ENCODE results near the gene EIPR1. TPM values are rescaled to one million over a fixed set of nuclear protein-coding genes. Genes with fewer than 3 reads are reported as not detected.

The EIPR1 gene
- total RNA-seq, 1 experiment from 2014 or later: 22.8 TPM

DNA sequence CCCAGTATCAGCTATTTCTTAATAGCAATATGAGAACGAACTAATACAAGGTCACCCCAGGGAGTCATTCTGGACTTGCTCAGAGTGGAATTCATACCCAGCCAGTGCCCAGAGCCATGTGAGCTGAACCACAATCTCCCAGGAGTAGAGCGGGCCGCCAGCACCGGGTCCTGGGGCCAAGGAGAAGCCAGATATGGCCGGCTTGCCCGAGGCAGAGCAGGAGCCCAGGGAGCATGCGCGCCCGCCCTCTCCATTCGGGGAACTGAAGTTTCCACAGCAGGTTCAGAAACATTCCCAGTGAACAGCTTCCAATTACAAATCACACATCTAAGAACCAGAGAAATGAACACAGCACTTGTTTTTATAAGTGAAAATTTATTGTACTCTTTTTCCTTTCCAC is 37.5 kb downstream of the EIPR1 start:
- H3K27me3 Mint-ChIP-seq (ENCODE audit: low read depth): no peaks in the 10 kb centered on the region
- TF ChIP-seq HMGXB4 (CRISPR knock-in tag; IDR thresholded peaks at IDR 0.05) (no peak), SMAD3 (CRISPR knock-in tag; IDR thresholded peaks at IDR 0.05; ENCODE audit: borderline replicate concordance) (no peak), IRF1 (CRISPR knock-in tag; IDR thresholded peaks at IDR 0.05) (no peak), ZNF232 (CRISPR knock-in tag; IDR thresholded peaks at IDR 0.05) (no peak), SMAD4 (CRISPR knock-in tag; IDR thresholded peaks at IDR 0.05) (no peak), ATF6 (CRISPR knock-in tag; IDR thresholded peaks at IDR 0.05) (no peak), ELF4 (CRISPR knock-in tag; IDR thresholded peaks at IDR 0.05; ENCODE audit: low read depth) (no peak)
- TF ChIP-seq, protein P1, sequence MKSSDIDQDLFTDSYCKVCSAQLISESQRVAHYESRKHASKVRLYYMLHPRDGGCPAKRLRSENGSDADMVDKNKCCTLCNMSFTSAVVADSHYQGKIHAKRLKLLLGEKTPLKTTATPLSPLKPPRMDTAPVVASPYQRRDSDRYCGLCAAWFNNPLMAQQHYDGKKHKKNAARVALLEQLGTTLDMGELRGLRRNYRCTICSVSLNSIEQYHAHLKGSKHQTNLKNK (CRISPR knock-in tag; IDR thresholded peaks at IDR 0.05): no peak
- peaks cover 12% of the 10 kb centered on the region for H3K36me3 Mint-ChIP-seq
- peaks cover 8% of the 10 kb centered on the region for H3K9me3 Mint-ChIP-seq
- no peaks in the 10 kb centered on the region for H3K4me1 Mint-ChIP-seq
- ATAC-seq (no peak), DNase-seq (ENCODE audit: low spot score) (no peak)
- H3K27ac Mint-ChIP-seq: no peak overlapping the region
- no peak overlapping the region for H3K4me3 Mint-ChIP-seq
- CTCF ChIA-PET: no interaction called here
- POLR2A ChIA-PET: no interaction called here

GRCh38 chr2:3338340-3338739 is 39.3 kb downstream of the EIPR1 start:
- ATAC-seq (no peak), DNase-seq (ENCODE audit: low spot score) (no peak)
- POLR2A ChIA-PET: no interaction called here
- Mint-ChIP-seq H3K9me3 (peaks cover 8% of the 10 kb centered on the region), H3K27ac (no peak overlapping the region), H3K4me1 (no peaks in the 10 kb centered on the region), H3K4me3 (no peak overlapping the region), H3K27me3 (ENCODE audit: low read depth) (no peaks in the 10 kb centered on the region), H3K36me3 (peaks cover 23% of the 10 kb centered on the region)
- CTCF ChIA-PET: no interaction called here
- no peak for TF ChIP-seq ZNF396 (CRISPR knock-in tag; IDR thresholded peaks at IDR 0.05; ENCODE audit: borderline replicate concordance)
- no peak for TF ChIP-seq ZNF512 (CRISPR knock-in tag; IDR thresholded peaks at IDR 0.05; ENCODE audit: borderline replicate concordance)
- no peak for TF ChIP-seq ELF4 (CRISPR knock-in tag; IDR thresholded peaks at IDR 0.05; ENCODE audit: low read depth)
- TF ChIP-seq ZNF138 (CRISPR knock-in tag; conservative IDR thresholded peaks at IDR 0.05): no peak
- TF ChIP-seq JAZF1 (CRISPR knock-in tag; IDR thresholded peaks at IDR 0.05): no peak
- TF ChIP-seq EMX1 (CRISPR knock-in tag; IDR thresholded peaks at IDR 0.05): no peak
- no peak for TF ChIP-seq CTCF (IDR thresholded peaks at IDR 0.05)
- TF ChIP-seq NR3C1 (CRISPR knock-in tag; conservative IDR thresholded peaks at IDR 0.05; ENCODE audit: low read depth): no peak
- TF ChIP-seq, protein P2, sequence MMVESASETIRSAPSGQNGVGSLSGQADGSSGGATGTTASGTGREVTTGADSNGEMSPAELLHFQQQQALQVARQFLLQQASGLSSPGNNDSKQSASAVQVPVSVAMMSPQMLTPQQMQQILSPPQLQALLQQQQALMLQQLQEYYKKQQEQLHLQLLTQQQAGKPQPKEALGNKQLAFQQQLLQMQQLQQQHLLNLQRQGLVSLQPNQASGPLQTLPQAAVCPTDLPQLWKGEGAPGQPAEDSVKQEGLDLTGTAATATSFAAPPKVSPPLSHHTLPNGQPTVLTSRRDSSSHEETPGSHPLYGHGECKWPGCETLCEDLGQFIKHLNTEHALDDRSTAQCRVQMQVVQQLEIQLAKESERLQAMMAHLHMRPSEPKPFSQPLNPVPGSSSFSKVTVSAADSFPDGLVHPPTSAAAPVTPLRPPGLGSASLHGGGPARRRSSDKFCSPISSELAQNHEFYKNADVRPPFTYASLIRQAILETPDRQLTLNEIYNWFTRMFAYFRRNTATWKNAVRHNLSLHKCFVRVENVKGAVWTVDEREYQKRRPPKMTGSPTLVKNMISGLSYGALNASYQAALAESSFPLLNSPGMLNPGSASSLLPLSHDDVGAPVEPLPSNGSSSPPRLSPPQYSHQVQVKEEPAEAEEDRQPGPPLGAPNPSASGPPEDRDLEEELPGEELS (CRISPR knock-in tag; IDR thresholded peaks at IDR 0.05): no peak
- TF ChIP-seq ERG (CRISPR knock-in tag; IDR thresholded peaks at IDR 0.05): no peak
- TF ChIP-seq GTF2I (CRISPR knock-in tag; conservative IDR thresholded peaks at IDR 0.05): no peak
- no peak for TF ChIP-seq CREM (CRISPR knock-in tag; IDR thresholded peaks at IDR 0.05)
- TF ChIP-seq PRRX2 (CRISPR knock-in tag; IDR thresholded peaks at IDR 0.05): no peak
- TF ChIP-seq, protein P3, sequence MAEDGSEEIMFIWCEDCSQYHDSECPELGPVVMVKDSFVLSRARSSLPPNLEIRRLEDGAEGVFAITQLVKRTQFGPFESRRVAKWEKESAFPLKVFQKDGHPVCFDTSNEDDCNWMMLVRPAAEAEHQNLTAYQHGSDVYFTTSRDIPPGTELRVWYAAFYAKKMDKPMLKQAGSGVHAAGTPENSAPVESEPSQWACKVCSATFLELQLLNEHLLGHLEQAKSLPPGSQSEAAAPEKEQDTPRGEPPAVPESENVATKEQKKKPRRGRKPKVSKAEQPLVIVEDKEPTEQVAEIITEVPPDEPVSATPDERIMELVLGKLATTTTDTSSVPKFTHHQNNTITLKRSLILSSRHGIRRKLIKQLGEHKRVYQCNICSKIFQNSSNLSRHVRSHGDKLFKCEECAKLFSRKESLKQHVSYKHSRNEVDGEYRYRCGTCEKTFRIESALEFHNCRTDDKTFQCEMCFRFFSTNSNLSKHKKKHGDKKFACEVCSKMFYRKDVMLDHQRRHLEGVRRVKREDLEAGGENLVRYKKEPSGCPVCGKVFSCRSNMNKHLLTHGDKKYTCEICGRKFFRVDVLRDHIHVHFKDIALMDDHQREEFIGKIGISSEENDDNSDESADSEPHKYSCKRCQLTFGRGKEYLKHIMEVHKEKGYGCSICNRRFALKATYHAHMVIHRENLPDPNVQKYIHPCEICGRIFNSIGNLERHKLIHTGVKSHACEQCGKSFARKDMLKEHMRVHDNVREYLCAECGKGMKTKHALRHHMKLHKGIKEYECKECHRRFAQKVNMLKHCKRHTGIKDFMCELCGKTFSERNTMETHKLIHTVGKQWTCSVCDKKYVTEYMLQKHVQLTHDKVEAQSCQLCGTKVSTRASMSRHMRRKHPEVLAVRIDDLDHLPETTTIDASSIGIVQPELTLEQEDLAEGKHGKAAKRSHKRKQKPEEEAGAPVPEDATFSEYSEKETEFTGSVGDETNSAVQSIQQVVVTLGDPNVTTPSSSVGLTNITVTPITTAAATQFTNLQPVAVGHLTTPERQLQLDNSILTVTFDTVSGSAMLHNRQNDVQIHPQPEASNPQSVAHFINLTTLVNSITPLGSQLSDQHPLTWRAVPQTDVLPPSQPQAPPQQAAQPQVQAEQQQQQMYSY (CRISPR knock-in tag; IDR thresholded peaks at IDR 0.05): no peak
